Natural killer cell (primary cell): ENCODE measurements around the gene SLC2A6. TPM values are rescaled to one million over a fixed set of nuclear protein-coding genes. Genes with fewer than 3 reads are reported as not detected.
A peak's percentile ranks its signal among the peaks of the same experiment; 100 is the strongest.

Source experiments
- ATAC-seq, 3 donors: fragments of 150-1000 bp in 2 of 3; fragments of 200-7000 bp in 1 of 3; cut with Tn5 transposase; 1 replicate in 1 of 3; 2 replicates in 2 of 3; pipeline ENCODE4 v1.10.0; 2021; ENCODE audit warnings: mild to moderate bottlenecking in 2 of 3, moderate library complexity in 2 of 3
- DNase-seq, 2 donors: peaks; one replicate each; pipeline versions ENCODE4 v3.0.0 to v3.0.0-alpha.2; 2013 to 2021; ENCODE audit warnings: mixed read lengths in 1 of 2
- H3K27ac ChIP-seq: one replicate; pipeline ENCODE4 v1.5.1; 2013; ENCODE audit warnings: mild to moderate bottlenecking, low read length
- H3K27me3 ChIP-seq: one replicate; pipeline ENCODE4 v1.6.1; 2013; ENCODE audit warnings: low read length; ENCODE audit not compliant: control insufficient read depth, insufficient read depth
- H3K36me3 ChIP-seq: one replicate; pipeline ENCODE4 v1.6.1; 2013; ENCODE audit warnings: low read length; ENCODE audit not compliant: control insufficient read depth, insufficient read depth
- H3K4me1 ChIP-seq: one replicate; pipeline ENCODE4 v1.6.1; 2013; ENCODE audit warnings: low read length; ENCODE audit not compliant: control insufficient read depth, insufficient read depth
- H3K4me3 ChIP-seq: one replicate; pipeline ENCODE4 v1.5.1; 2013; ENCODE audit warnings: low read length
- H3K9me3 ChIP-seq: one replicate; pipeline ENCODE4 v1.6.1; 2013; ENCODE audit warnings: low read length; ENCODE audit not compliant: control insufficient read depth, insufficient read depth
- H3K27ac Mint-ChIP-seq, 2 donors: one replicate each; pipeline ENCODE4 v1.8.0; 2022; ENCODE audit warnings: mild to moderate bottlenecking in 2 of 2, mixed read lengths in 2 of 2, moderate library complexity in 1 of 2
- H3K27me3 Mint-ChIP-seq, 2 donors: one replicate each; pipeline ENCODE4 v1.8.0; 2022; ENCODE audit warnings: low read depth in 2 of 2, mixed read lengths in 2 of 2
- H3K36me3 Mint-ChIP-seq: one replicate; pipeline ENCODE4 v1.8.0; 2022; ENCODE audit warnings: mixed read lengths
- H3K4me1 Mint-ChIP-seq, 2 donors: one replicate each; pipeline ENCODE4 v1.8.0; 2022; ENCODE audit warnings: mixed read lengths in 2 of 2
- H3K4me3 Mint-ChIP-seq: one replicate; pipeline ENCODE4 v1.8.0; 2022; ENCODE audit warnings: mild to moderate bottlenecking, moderate library complexity, mixed read lengths
- H3K9me3 Mint-ChIP-seq, 2 donors: one replicate each; pipeline ENCODE4 v1.8.0; 2022; ENCODE audit warnings: mixed read lengths in 2 of 2
- WGBS: methylation state at CpG from one replicate; pipeline ENCODE4 v1.1.7; 2013; ENCODE audit warnings: missing lambda C conversion rate; ENCODE audit not compliant: insufficient coverage; 5-methylcytosine and 5-hydroxymethylcytosine counted together
- intact Hi-C: fragments of 100-400 bp; cut with micrococcal nuclease; formaldehyde crosslinking; loops from one replicate; pipeline ENCODE4 v1.14.2; 2022
- total RNA-seq, 4 donors: library from RNA; stranded (reverse); fragments of 120-200 nt in 1 of 4; gene quantifications; one replicate each; pipeline versions ENCODE4 v1.2.3 to v1.2.4, GENCODE V29; 2013 to 2022
- TF ChIP-seq, protein P1 (sequence below): fragments of 200-600 bp; IDR thresholded peaks from one replicate; pipeline ENCODE4 v1.8.0; 2022; ENCODE audit warnings: antibody characterized with exemption

Gene SLC2A6
- total RNA-seq, 3 donors from 2014 or later (not counting 1 experiment from before 2014, with no cell fraction given) = 5.0 to 20.1 (median 18.5) TPM

GRCh38 chr9:133488686-133489252, 9.9 kb upstream of the SLC2A6 start:
- H3K9me3 Mint-ChIP-seq = no peaks in the 10 kb centered on the region
- no peak for ATAC-seq

DNA sequence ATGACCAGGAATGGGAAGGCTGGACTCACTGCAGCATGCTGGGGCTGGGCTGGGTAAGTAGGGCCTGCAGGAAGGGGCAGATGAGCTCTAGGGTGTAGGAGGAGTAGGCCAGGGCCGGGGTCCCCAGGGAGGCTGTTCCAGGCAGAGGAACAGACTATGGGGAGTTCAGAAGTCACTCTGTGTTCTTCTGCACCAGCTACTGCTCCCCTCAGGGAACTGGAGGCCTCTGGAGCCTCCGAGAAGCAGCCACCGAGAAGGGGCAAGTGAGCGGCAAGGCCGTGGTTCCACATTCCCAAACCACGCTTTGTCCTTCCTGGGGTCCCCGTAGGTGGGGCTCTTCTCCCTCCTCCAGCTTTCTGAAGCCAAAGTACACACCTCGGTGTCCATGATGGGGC, 8.4 kb upstream of the SLC2A6 start:
- WGBS = 87% methylated on average over 8 of the region's 8 CpGs
- Histone ChIP-seq H3K27ac (no peak overlapping the region), H3K27me3 (no peaks in the 10 kb centered on the region), H3K9me3 (no peaks in the 10 kb centered on the region), H3K4me1 (peaks cover 6% of the 10 kb centered on the region), H3K36me3 (no peaks in the 10 kb centered on the region), H3K4me3 (no peak overlapping the region)
- no peak overlapping the region for H3K4me3 Mint-ChIP-seq
- H3K4me1 Mint-ChIP-seq = peaks cover 0 to 4% of the 10 kb centered on the region in 2 donors
- H3K27ac Mint-ChIP-seq = no peak overlapping the region
- no peak for DNase-seq
- no peaks in the 10 kb centered on the region for H3K36me3 Mint-ChIP-seq
- TF ChIP-seq, protein P1, sequence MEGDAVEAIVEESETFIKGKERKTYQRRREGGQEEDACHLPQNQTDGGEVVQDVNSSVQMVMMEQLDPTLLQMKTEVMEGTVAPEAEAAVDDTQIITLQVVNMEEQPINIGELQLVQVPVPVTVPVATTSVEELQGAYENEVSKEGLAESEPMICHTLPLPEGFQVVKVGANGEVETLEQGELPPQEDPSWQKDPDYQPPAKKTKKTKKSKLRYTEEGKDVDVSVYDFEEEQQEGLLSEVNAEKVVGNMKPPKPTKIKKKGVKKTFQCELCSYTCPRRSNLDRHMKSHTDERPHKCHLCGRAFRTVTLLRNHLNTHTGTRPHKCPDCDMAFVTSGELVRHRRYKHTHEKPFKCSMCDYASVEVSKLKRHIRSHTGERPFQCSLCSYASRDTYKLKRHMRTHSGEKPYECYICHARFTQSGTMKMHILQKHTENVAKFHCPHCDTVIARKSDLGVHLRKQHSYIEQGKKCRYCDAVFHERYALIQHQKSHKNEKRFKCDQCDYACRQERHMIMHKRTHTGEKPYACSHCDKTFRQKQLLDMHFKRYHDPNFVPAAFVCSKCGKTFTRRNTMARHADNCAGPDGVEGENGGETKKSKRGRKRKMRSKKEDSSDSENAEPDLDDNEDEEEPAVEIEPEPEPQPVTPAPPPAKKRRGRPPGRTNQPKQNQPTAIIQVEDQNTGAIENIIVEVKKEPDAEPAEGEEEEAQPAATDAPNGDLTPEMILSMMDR = no peak
- ATAC-seq = no peak
- intact Hi-C loops = no loop called here
- peaks cover 2 to 7% of the 10 kb centered on the region in 2 donors for H3K27me3 Mint-ChIP-seq
- no peaks in the 10 kb centered on the region for H3K9me3 Mint-ChIP-seq

More at GRCh38 chr9:133488686-133489252, 9.9 kb upstream of the SLC2A6 start:
- H3K9me3 ChIP-seq = no peaks in the 10 kb centered on the region
- H3K27me3 Mint-ChIP-seq = peaks cover 0 to 1% of the 10 kb centered on the region in 2 donors
- peaks cover 6% of the 10 kb centered on the region for H3K4me1 ChIP-seq
- DNase-seq = no peak
- H3K36me3 Mint-ChIP-seq = no peaks in the 10 kb centered on the region
- intact Hi-C loops = no loop called here
- H3K27ac Mint-ChIP-seq = no peak overlapping the region
- TF ChIP-seq, protein P1 = no peak
- no peak overlapping the region for H3K27ac ChIP-seq
- H3K4me3 Mint-ChIP-seq = no peak overlapping the region
- H3K36me3 ChIP-seq = no peaks in the 10 kb centered on the region
- H3K4me1 Mint-ChIP-seq = peaks cover 0 to 4% of the 10 kb centered on the region in 2 donors
- WGBS = 89% methylated on average over 18 of the region's 18 CpGs
- H3K27me3 ChIP-seq = no peaks in the 10 kb centered on the region
- H3K4me3 ChIP-seq = no peak overlapping the region

DNA sequence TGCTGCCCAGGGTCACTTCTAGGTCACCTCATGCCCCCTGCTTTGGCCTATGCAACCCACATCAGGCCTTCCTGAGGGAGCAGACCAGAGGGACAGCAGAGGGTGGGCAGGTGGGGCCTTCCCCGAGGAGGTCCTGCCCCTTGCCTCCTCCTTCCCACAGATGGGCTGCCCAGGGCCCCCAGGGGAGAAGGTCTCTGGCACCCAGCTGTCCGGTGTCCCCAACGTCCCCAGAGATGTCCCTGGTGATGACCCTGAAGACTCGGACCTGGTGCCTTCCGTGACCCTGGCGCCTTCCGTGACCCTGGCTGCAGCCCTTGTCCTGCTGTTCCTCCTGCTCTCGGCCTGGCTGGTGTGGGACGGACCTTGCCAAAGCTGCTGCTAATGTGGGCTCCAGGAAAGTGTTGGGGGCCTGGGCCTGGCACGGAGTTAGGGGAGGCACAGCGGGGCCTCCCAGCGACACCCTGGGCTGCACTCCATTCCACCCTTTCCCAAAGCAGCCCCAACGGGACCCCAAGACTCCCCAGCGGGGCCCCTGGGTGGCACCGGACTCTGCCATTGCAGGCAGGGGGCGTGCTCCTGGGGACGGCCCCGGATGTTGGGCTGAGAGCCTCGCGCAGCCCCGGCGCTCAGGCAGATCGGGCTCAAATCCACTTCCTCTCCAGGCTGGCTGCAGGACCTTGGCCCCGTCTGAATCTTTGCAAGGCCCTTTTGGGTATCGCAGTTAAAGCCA, 6.8 kb upstream of the SLC2A6 start:
- 55% methylated on average over 25 of the region's 25 CpGs for WGBS
- H3K4me3 ChIP-seq = no peak overlapping the region
- H3K4me1 Mint-ChIP-seq = peaks cover 0 to 4% of the 10 kb centered on the region in 2 donors
- H3K4me1 ChIP-seq = peaks cover 6% of the 10 kb centered on the region
- no peak overlapping the region for H3K27ac Mint-ChIP-seq
- H3K27ac ChIP-seq = no peak overlapping the region
- no peaks in the 10 kb centered on the region for H3K9me3 Mint-ChIP-seq
- no peaks in the 10 kb centered on the region for H3K27me3 ChIP-seq
- peak overlapping the region; percentile 37 for H3K4me3 Mint-ChIP-seq
- ATAC-seq = peak in 2 of 3 donors; percentile 46 to 57
- intact Hi-C loops = loop anchor here (1.0 kb wide), 2 partner anchors 79 to 299 kb away; no protein-coding TSS in a partner anchor
- no peaks in the 10 kb centered on the region for H3K36me3 ChIP-seq
- TF ChIP-seq, protein P1 = no peak
- H3K9me3 ChIP-seq = no peaks in the 10 kb centered on the region
- no peak for DNase-seq
- H3K27me3 Mint-ChIP-seq = peaks cover 3 to 7% of the 10 kb centered on the region in 2 donors
- no peaks in the 10 kb centered on the region for H3K36me3 Mint-ChIP-seq
